Measurements from ENCODE around the gene PLA2G2E.
A peak's percentile ranks its signal among the peaks of the same experiment; 100 is the strongest.
"Not testable (repeated sequence)": the region's sequence is repeated elsewhere in the genome, so short reads cannot be mapped to it uniquely, and the experiment has no call there.

Gene PLA2G2E

GRCh38 chr1:19882111-19883071 is 41.0 kb downstream of the PLA2G2E start, which contains the start of gene OTUD3:
TSS of gene OTUD3 (plus strand) at chr1:19882395. CDS start at chr1:19882514, 119 bp downstream.
- DNase-seq (ENCODE audit: low read depth in 2 of 2) = peak; percentile 89 to 90

- DNase-seq (ENCODE audit: low read depth in 2 of 2) = not testable (repeated sequence)
These were observed 42.6 kb downstream of the PLA2G2E start for GRCh38 chr1:19880841-19881240.

GRCh38 chr1:19879661-19880060 is 43.8 kb downstream of the PLA2G2E start:
- no peak for DNase-seq (ENCODE audit: low read depth in 2 of 2)

GRCh38 chr1:19879227-19879626 is 44.2 kb downstream of the PLA2G2E start:
- DNase-seq (ENCODE audit: low read depth in 2 of 2) = no peak

GRCh38 chr1:19878637-19878985 is 44.8 kb downstream of the PLA2G2E start:
- DNase-seq (ENCODE audit: low read depth in 2 of 2) = no peak

- DNase-seq (ENCODE audit: low read depth in 2 of 2) = no peak
These were observed 45.4 kb downstream of the PLA2G2E start for GRCh38 chr1:19877821-19878636.

- DNase-seq (ENCODE audit: low read depth in 2 of 2) = no peak
These were observed 46.2 kb downstream of the PLA2G2E start for GRCh38 chr1:19877181-19877750.

GRCh38 chr1:19872190-19872589 is 51.2 kb downstream of the PLA2G2E start:
- no peak for DNase-seq (ENCODE audit: low read depth in 2 of 2)

Data from stimulated activated CD8-positive, alpha-beta memory T cell treated with anti-CD3 and anti-CD28 coated beads, Interleukin-2, amount 100 ng/mL, for 1 hour (primary cell).